Common myeloid progenitor, CD34-positive (primary cell): ENCODE measurements around the gene CCDC74A.
"Not testable (repeated sequence)": the region's sequence is repeated elsewhere in the genome, so short reads cannot be mapped to it uniquely, and the experiment has no call there.

Experiments used
- CTCF ChIA-PET: fragments of 350-600 bp; sonication (Branson Sonifier 250); formaldehyde crosslinking; loops from one replicate; lab custom pipeline; 2021; ENCODE audit warnings: antibody characterized with exemption; lab: Charles Lee
- POLR2A ChIA-PET: fragments of 350-600 bp; sonication (Branson Sonifier 250); formaldehyde crosslinking; loops from one replicate; lab custom pipeline; 2021; ENCODE audit warnings: antibody characterized with exemption; lab: Charles Lee
- DNase-seq, 3 donors: peaks; one replicate each; pipeline versions ENCODE4 v3.0.0 to v3.0.0-alpha.2; 2013
- H3K27ac ChIP-seq, 2 experiments: 1 replicate in 1 of 2; 2 replicates in 1 of 2; pipeline ENCODE4 v1.7.0; 2013; ENCODE audit warnings: inconsistent platforms in 2 of 2, low read length in 2 of 2, mild to moderate bottlenecking in 2 of 2, low read depth in 1 of 2, moderate library complexity in 1 of 2; ENCODE audit not compliant: severe bottlenecking in 2 of 2, insufficient read depth in 1 of 2, poor library complexity in 1 of 2
- H3K27me3 ChIP-seq, 5 experiments: replicated peaks in 2 of 5; 1 replicate in 3 of 5; 2 replicates in 2 of 5; pipeline versions ENCODE4 v1.6.1 to v1.7.0; 2013; ENCODE audit warnings: low read length in 4 of 5, mild to moderate bottlenecking in 2 of 5, moderate library complexity in 2 of 5, inconsistent platforms in 1 of 5; ENCODE audit not compliant: insufficient read depth in 5 of 5, control insufficient read depth in 4 of 5
- H3K36me3 ChIP-seq, 4 experiments: 1 replicate in 2 of 4; 2 replicates in 2 of 4; pipeline versions ENCODE4 v1.6.1 to v1.7.0; 2013; ENCODE audit warnings: low read length in 3 of 4, control low read depth in 1 of 4, mild to moderate bottlenecking in 1 of 4; ENCODE audit not compliant: control insufficient read depth in 4 of 4, insufficient read depth in 4 of 4
- H3K4me1 ChIP-seq, 4 experiments: 1 replicate in 3 of 4; 2 replicates in 1 of 4; pipeline versions ENCODE4 v1.6.1 to v1.7.1; 2013; ENCODE audit warnings: low read length in 3 of 4, mild to moderate bottlenecking in 3 of 4, control low read depth in 1 of 4, inconsistent platforms in 1 of 4, moderate library complexity in 1 of 4; ENCODE audit not compliant: control insufficient read depth in 4 of 4, insufficient read depth in 4 of 4; ENCODE audit errors: control extremely low read depth in 1 of 4
- H3K4me3 ChIP-seq, 7 experiments: 1 replicate in 4 of 7; 2 replicates in 3 of 7; pipeline versions ENCODE4 v1.5.1 to v1.7.0; 2013; ENCODE audit warnings: mild to moderate bottlenecking in 7 of 7, low read length in 6 of 7, moderate library complexity in 6 of 7, inconsistent platforms in 2 of 7, low read depth in 2 of 7, control low read depth in 1 of 7; ENCODE audit not compliant: insufficient read depth in 4 of 7, control insufficient read depth in 1 of 7; ENCODE audit errors: extremely low read depth in 1 of 7
- H3K9me3 ChIP-seq, 5 experiments: 1 replicate in 4 of 5; 2 replicates in 1 of 5; pipeline versions ENCODE4 v1.6.1 to v1.7.1; 2013; ENCODE audit warnings: low read length in 4 of 5, mild to moderate bottlenecking in 2 of 5, inconsistent platforms in 1 of 5, low read depth in 1 of 5, moderate library complexity in 1 of 5; ENCODE audit not compliant: control insufficient read depth in 4 of 5, insufficient read depth in 2 of 5; ENCODE audit errors: control extremely low read depth in 1 of 5
- WGBS: methylation state at CpG from one replicate; pipeline ENCODE4 v1.1.5; 2013; ENCODE audit not compliant: insufficient coverage; 5-methylcytosine and 5-hydroxymethylcytosine counted together

CCDC74A gene

DNA sequence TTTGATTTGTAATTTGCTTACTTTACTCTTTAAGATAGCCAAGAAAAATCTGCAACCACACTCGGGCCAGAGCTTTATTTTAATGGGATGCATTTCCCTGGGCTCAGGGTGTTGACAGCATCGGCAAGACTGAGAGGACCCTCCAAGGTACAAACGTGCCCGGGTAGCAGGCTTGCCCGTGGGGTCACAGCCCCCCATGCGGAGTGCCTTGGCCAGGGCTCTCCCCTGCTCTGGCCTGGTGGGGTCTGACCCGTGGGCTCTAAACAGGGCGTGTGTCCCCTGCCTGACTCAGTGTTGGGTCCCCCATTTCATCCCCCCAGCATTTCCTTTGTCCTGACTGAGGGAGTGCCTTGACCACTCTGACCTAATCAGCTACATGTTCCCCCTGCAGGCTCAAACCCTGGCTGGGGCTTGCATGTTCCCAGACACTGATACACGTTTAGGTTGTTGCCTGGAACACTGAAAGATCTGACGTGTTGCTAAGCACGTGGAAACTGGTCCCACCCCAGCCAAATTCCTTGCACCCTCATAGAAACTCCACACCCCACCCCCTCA, 42.7 kb upstream of the CCDC74A start:
- H3K4me1 ChIP-seq, DNase-seq, CTCF ChIA-PET, H3K27me3 ChIP-seq, POLR2A ChIA-PET, H3K27ac ChIP-seq, H3K9me3 ChIP-seq, H3K4me3 ChIP-seq: not testable (repeated sequence)
- H3K36me3 ChIP-seq, result peaks cover 0 to 19% (median 13%) of the 10 kb centered on the region in 4 experiments
- 98% methylated on average over 8 of the region's 11 CpGs for WGBS

DNA sequence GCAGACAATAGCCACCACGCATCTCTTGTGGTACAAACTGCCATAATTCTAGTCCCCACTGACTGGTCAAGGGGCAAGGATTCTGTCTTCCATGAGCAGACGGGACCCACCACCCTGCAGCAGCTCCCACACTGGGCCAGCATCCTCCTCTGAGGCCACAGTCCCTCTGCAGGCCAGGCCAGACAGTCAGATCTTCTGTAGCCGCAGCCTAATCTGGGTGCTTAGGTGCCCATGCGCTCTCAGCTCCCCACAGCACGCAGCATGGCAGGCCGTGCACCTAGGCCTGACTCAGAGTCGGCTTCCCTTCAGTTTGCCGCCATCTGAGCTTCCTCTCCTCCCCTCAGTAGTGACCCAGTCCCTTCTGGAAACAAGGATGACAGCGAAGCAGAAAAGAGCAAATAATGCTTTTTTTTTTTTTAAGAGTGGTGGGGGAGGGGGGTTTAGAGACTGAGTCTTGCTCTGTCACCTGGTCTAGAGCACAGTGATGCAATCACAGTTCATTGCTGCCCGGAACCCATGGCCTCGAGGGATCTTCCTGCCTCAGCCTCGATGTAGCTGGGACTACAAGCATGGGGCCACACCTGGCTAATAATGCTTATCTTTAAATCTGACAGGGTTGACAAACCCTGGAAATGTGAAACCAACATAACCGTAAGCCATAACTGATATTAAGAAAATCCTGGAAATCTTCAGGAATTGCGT, 41.3 kb upstream of the CCDC74A start:
- Histone ChIP-seq H3K4me1 (peaks cover 0 to 13% (median 6%) of the 10 kb centered on the region in 4 experiments), H3K36me3 (peaks cover 0 to 25% (median 13%) of the 10 kb centered on the region in 4 experiments)
- WGBS, result 82% methylated on average over 8 of the region's 14 CpGs
- CTCF ChIA-PET, result interaction anchor here (0.6 kb wide), 1 partner anchor 8 kb away, joined by 3 read pairs; no protein-coding TSS in a partner anchor
- POLR2A ChIA-PET, DNase-seq, H3K27ac ChIP-seq, H3K4me3 ChIP-seq, H3K27me3 ChIP-seq, H3K9me3 ChIP-seq: not testable (repeated sequence)

DNA sequence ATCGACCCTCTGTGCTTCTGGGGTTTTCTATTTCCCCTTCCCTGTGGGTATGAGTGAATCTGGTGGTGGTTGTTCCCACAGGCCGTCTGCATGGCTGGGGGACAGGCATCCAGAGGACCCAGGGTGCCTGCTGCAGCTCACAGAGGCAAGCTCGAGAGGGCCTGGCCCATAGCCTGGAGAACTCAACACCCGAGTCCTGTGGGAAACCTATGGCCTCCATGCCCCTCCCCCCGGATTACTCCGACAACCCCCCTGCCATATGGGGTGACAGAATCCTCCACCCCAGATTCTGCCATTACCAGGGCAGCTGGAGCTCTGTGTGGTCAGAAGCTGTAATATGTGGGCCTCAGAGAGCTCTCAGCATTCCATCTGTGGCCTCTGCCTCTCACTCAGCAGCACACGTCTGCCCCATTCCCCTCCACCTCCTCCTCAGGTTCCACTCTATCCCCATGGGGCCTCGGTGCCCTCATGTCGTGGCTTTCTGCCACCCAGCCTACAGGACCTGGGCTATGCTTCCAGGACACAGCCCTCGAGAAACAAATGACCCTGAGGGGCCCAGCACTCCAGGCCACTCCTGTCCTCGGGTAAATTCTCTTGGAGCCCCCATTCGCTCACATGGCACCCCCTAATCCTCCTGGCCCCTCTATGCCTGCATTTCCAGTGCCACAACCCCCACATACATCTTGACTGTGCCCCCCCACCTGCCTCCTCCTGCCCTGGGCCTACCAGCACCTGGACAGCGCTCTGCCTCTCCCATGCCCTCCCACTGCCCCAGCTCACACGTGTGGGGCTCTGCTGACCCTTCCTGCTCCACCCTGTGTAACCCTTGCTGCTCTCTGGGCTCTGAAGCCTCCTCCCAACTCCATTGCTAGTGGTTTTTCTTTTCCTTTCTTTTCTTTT, 39.1 kb upstream of the CCDC74A start:
- Histone ChIP-seq H3K4me3 (no peak overlapping the region), H3K27ac (no peak overlapping the region), H3K36me3 (peaks cover 0 to 19% (median 9%) of the 10 kb centered on the region in 4 experiments), H3K9me3 (no peaks in the 10 kb centered on the region), H3K27me3 (no peaks in the 10 kb centered on the region), H3K4me1 (peaks cover 0 to 13% (median 8%) of the 10 kb centered on the region in 4 experiments)
- ChIA-PET POLR2A (no interaction called here), CTCF (interaction anchor here (0.5 to 1.0 kb wide), 2 partner anchors 81 to 334 kb away, joined by 3 to 4 read pairs; no protein-coding TSS in a partner anchor)
- DNase-seq, result no peak
- 97% methylated on average over 10 of the region's 14 CpGs for WGBS

DNA sequence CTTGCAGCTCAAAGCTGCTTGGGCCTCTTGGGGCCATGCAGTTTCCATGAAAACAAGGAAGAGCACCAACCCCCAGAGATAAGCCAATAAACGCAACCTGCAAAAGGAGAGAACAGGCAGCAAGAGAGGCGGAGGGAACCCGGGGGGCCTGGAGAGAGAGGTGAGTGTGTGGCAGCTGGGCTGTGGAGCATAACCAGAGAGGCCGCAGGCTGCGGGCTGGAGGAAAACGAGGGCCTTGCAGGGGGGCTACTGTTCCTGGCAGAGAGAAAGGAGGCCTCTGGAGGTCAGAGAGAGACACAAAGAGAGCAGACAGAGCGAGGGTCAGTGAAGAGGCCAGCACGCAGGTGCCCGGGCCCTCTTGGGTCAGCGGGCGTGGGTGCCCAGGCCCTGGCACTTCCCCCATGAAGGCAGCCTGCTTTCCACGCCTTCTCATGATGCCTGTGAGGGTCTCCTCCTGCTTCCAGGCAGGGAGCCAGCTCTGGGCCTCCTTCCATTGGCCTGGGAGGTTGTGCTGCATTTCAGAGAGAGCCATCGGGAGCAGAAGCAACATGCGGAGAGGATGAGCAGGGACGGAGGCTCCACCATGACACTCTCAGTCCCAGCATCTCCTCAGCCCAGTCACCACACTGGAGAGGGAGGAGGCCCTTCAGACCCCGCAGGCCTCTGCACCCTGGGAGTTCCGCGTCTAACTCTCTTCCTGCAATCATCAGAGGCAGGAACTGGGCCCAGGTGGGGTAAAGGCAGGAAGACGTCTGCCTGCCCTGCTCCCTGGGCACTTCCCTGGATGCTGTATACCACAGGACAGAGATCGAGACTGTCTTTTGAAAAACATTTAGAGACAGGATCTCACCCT, 36.8 kb upstream of the CCDC74A start:
- Histone ChIP-seq H3K4me3 (peak overlapping the region; percentile 37 to 88 (median 67)), H3K4me1 (peaks cover 0 to 25% (median 16%) of the 10 kb centered on the region in 4 experiments), H3K36me3 (peaks cover 0 to 12% (median 8%) of the 10 kb centered on the region in 4 experiments), H3K27ac (peak overlapping the region; percentile 33 to 73)
- CTCF ChIA-PET, result interaction anchor here (4.5 kb wide), 1 partner anchor 12 kb away, joined by 13 read pairs; no protein-coding TSS in a partner anchor
- H3K9me3 ChIP-seq, H3K27me3 ChIP-seq, POLR2A ChIA-PET: not testable (repeated sequence)
- 55% methylated on average over 10 of the region's 20 CpGs for WGBS
- peak in 2 of 3 donors; percentile 4 to 15 for DNase-seq

DNA sequence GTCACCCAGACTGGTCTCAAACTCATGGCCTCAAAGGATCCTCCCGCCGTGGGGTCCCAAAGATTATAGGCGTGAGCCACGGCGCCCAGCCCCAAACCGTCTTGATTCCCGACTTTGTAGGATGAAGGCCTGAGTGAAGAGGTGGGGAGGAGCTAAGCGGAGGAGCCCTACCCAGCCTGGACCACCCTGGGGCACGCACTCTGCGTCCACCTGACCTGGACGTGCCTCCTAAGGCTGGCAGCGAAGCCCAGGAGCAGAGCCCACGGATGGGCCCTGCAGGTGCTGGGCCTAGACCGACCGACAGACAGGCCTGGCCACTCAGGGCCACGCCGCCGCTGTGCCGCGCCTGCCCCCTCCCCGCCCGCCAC, 36.2 kb upstream of the CCDC74A start:
- peaks cover 0 to 25% (median 16%) of the 10 kb centered on the region in 4 experiments for H3K4me1 ChIP-seq
- POLR2A ChIA-PET, H3K9me3 ChIP-seq, H3K27me3 ChIP-seq: not testable (repeated sequence)
- whole genome bisulfite sequencing, result 10% methylated on average over 8 of the region's 22 CpGs
- DNase-seq, result peak in 2 of 3 donors; percentile 10 to 18
- CTCF ChIA-PET, result interaction anchor here (1.4 to 4.5 kb wide), 2 partner anchors 12 to 400 kb away, joined by 3 to 13 read pairs; no protein-coding TSS in a partner anchor
- H3K4me3 ChIP-seq, result peak overlapping the region; percentile 37 to 88 (median 67)
- peak overlapping the region; percentile 33 to 73 for H3K27ac ChIP-seq
- H3K36me3 ChIP-seq, result peaks cover 0 to 12% (median 8%) of the 10 kb centered on the region in 4 experiments

DNA sequence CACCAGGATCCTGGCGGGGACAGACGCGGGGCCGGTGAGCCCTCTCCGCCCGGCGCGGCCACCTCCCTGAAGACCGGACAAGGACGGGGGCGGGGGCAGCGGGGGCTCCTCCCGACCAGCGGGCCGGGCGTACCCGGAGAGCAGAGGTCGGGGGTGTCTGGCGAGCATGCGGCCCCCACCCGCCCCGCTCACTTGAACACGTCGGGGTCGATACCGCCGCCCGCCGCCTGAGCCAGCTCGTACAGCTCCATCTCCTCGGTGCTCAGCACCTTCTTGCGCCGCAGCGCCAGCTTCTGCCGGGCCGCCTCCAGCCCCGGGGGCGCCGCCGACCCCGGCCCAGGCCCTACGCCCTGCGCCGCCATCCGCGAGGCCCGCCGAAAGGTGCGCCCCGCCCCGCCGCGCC, 35.7 kb upstream of the CCDC74A start, which contains the start of gene MZT2A:
MZT2A (minus strand) TSS at position 383 of the 403 bp plus-strand sequence; CDS start at position 362, 21 bp downstream.
- ChIA-PET POLR2A (interaction anchor here (0.6 to 1.2 kb wide), 2 partner anchors 13 to 362 kb away, joined by 3 to 5 read pairs; no protein-coding TSS in a partner anchor), CTCF (interaction anchor here (1.0 to 4.5 kb wide), 4 partner anchors 11 to 400 kb away, joined by 3 to 13 read pairs (median 4); no protein-coding TSS in a partner anchor)
- WGBS, result under 1% methylated on average over 42 of the region's 53 CpGs

More for the DNA sequence above, 35.7 kb upstream of the CCDC74A start, which contains the start of gene MZT2A:
- not testable (repeated sequence) for H3K27me3 ChIP-seq, DNase-seq, H3K9me3 ChIP-seq
- Histone ChIP-seq H3K36me3 (peaks cover 0 to 12% (median 8%) of the 10 kb centered on the region in 4 experiments), H3K4me1 (peaks cover 0 to 25% (median 16%) of the 10 kb centered on the region in 4 experiments), H3K27ac (peak within 1 kb of the TSS; percentile 82 to 90), H3K4me3 (peak within 1 kb of the TSS; percentile 76 to 96 (median 88))
